Fibroblast of the aortic adventitia (primary cell): Measurements from ENCODE around the gene CHRNA3. TPM values are rescaled to one million over a fixed set of nuclear protein-coding genes. Genes with fewer than 3 reads are reported as not detected.

Experiments
- DNase-seq: peaks from one replicate; pipeline ENCODE4 v3.0.0-alpha.2; 2010; ENCODE audit warnings: low read depth
- H3K4me3 ChIP-seq: 2 replicates; pipeline ENCODE4 v1.5.1; 2011; ENCODE audit warnings: low read depth, mild to moderate bottlenecking, control low read depth, low read length, moderate library complexity
- total RNA-seq: library from RNA; depleted of rRNA; stranded (reverse); fragments of >200 nt; gene quantifications from 2 replicates; pipeline ENCODE4 v1.2.3, GENCODE V29; 2012; ENCODE audit warnings: low replicate concordance
- TF ChIP-seq, protein P1 (sequence below): IDR thresholded peaks from 2 replicates; pipeline ENCODE4 v1.5.1; 2011; ENCODE audit warnings: mild to moderate bottlenecking, low read length, control low read depth, inconsistent platforms; ENCODE audit not compliant: insufficient read depth

CHRNA3 gene
- total RNA-seq, 1 donor: under 0.01 TPM

- TF ChIP-seq, protein P1, sequence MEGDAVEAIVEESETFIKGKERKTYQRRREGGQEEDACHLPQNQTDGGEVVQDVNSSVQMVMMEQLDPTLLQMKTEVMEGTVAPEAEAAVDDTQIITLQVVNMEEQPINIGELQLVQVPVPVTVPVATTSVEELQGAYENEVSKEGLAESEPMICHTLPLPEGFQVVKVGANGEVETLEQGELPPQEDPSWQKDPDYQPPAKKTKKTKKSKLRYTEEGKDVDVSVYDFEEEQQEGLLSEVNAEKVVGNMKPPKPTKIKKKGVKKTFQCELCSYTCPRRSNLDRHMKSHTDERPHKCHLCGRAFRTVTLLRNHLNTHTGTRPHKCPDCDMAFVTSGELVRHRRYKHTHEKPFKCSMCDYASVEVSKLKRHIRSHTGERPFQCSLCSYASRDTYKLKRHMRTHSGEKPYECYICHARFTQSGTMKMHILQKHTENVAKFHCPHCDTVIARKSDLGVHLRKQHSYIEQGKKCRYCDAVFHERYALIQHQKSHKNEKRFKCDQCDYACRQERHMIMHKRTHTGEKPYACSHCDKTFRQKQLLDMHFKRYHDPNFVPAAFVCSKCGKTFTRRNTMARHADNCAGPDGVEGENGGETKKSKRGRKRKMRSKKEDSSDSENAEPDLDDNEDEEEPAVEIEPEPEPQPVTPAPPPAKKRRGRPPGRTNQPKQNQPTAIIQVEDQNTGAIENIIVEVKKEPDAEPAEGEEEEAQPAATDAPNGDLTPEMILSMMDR: no peak
- H3K4me3 ChIP-seq: no peak overlapping the region
- no peak for DNase-seq
Observed at GRCh38 chr15:78629716-78630065, 8.9 kb upstream of the CHRNA3 start.

DNA sequence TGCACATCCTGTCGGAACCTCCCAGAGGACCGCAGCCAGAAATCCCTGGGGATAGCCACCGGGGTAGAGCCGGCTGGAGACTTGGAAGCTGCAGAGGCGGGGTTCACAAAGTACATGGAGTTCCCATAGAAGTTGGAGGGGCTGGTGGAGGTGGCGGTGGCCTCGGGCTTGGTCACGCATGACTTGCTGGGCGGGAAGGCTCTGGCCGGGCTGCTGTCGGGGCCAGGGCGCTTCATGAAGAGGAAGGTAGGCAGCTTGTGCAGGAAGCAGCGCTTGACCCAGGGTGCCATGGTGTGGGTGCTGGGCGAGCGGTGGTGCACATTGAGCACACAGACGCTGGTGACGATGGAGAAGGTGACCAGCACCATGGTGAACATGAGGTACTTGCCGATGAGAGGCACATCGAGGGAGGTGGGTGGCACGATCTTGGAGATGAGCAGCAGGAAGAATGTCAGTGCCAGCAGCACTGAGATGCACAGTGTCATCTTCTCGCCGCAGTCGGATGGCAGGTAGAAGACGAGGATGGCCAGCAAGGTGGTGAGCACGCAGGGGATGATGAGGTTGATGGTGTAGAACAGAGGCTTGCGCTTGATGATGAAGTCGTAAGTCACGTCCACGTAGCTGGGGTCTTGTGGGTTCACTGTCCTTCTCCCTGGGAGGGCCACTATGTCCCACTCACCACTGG, 8.4 kb upstream of the CHRNA3 start:
- no peak overlapping the region for H3K4me3 ChIP-seq
- TF ChIP-seq, protein P1: no peak
- no peak for DNase-seq

- no peak for DNase-seq
- H3K4me3 ChIP-seq: no peak overlapping the region
- TF ChIP-seq, protein P1: no peak
Observed at GRCh38 chr15:78628227-78628626, 7.4 kb upstream of the CHRNA3 start.

DNA sequence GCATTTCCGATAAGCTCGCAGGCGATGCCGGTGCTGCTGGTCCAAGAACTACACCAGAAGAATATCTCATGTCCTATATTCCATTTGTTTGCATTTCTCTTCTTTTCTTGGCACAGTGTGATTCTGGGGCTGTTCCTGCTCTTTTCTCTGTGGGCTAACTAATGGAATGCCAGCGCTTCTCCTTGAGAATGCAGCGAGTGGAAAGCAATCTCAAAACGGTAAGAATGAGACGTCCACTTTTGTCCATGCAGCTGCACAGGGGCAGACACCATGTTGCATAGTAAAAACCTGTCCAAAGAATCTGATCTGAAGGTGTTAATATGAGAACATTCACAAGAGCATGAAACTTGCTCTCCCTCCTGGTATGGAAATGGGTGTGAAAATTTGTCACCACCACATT, 6.6 kb upstream of the CHRNA3 start:
- DNase-seq: no peak
- TF ChIP-seq, protein P1: no peak
- H3K4me3 ChIP-seq: no peak overlapping the region

DNA sequence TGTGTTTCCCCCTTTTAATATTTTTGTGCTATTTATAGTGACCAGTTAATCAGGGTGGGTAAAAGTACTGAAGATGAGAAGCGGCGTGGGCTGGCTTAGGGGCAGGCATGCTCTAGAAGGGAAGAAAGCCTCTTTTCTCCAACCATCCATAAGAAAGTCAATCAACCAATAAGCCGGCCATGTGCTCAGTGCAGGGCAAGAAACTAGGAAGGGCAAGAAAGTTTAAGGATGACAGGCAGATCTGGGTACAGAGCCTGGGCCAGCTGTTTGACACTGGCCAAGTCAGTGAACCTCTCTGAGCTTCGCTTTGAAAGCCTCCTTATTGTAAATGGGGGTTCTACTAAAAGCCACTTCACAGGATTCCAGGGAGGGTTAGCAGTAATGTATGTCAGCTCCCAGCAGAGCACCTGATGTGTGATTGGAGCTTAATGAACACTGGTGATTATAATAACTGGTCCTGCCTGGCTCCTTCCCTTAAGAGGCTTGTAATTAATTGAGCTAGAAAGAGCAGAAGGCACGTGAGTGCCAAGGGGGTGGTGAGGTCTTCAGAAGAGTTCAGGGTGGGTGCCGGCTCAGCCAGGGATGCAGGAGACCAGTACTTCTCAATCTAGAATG, 5.7 kb upstream of the CHRNA3 start:
- no peak for DNase-seq
- no peak overlapping the region for H3K4me3 ChIP-seq
- TF ChIP-seq, protein P1: no peak

DNA sequence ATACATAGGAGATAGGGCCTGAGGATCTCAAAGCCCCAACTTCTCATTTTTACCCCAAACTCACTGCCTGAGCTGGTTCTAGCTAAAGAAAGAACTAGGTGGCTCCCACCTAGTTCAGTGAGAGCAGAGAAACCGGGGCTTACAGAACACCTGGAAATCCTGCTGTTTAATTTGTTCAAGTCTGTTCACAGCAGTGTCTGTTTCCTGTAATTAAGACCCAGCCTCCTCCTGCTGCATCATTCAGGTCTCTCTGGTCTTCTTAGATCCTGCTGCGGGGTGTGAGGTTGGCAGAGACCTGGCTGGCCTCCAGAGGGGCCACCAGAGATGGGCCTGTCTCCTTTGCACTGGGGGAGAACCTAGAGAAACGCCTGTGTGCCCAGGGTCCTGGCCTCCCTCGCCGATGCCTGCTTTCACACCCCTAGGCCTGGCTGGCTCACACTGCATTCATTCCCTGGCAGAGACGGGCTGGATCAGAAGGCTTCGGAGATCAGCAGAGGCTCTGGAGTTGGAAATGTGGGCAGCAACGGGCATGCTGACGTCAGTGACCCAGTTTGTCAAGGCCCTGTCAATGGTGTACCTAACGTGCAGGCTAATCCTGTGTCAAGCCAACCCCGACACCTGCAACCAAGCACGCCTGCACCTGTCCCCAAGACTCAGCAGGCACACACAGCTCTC, 4.9 kb upstream of the CHRNA3 start:
- TF ChIP-seq, protein P1: no peak
- DNase-seq: no peak
- no peak overlapping the region for H3K4me3 ChIP-seq
